Activated CD4-positive, alpha-beta T cell treated with anti-CD3 and anti-CD28 coated beads, Interleukin-2, amount 50 U/mL, for 48 hours (primary cell): ENCODE measurements around the gene COG5.
"Not testable (repeated sequence)": the region's sequence is repeated elsewhere in the genome, so short reads cannot be mapped to it uniquely, and the experiment has no call there.

Source experiments
- DNase-seq, 2 experiments: peaks; one replicate each; pipeline ENCODE4 v3.0.0-alpha.2; 2020

The COG5 gene

GRCh38 chr7:107579885-107580715 lies 16.4 kb upstream of the COG5 start, which contains the start of gene BCAP29:
Gene BCAP29, plus strand, starts transcription at chr7:107580246. Its CDS starts 527 bp downstream, at chr7:107580773.
- DNase-seq, result peak; percentile 70 to 75

- no peak for DNase-seq
These were observed 15.8 kb upstream of the COG5 start for GRCh38 chr7:107579554-107579884.

- DNase-seq, result no peak
These were observed 9.8 kb upstream of the COG5 start for GRCh38 chr7:107573537-107573936.

GRCh38 chr7:107570298-107570697 lies 6.6 kb upstream of the COG5 start:
- no peak for DNase-seq

- no peak for DNase-seq
These were observed 1.0 kb upstream of the COG5 start for GRCh38 chr7:107564553-107565298.

- no peak for DNase-seq
These were observed 492 bp downstream of the COG5 start for GRCh38 chr7:107563081-107563774.

- no peak for DNase-seq
These were observed 2.7 kb downstream of the COG5 start for GRCh38 chr7:107560898-107561516.

- no peak for DNase-seq
These were observed 3.9 kb downstream of the COG5 start for GRCh38 chr7:107559864-107560263.

GRCh38 chr7:107555893-107556292 lies 7.8 kb downstream of the COG5 start:
- DNase-seq, result no peak

- DNase-seq, result no peak
These were observed 11.8 kb downstream of the COG5 start for GRCh38 chr7:107551936-107552335.

DNA sequence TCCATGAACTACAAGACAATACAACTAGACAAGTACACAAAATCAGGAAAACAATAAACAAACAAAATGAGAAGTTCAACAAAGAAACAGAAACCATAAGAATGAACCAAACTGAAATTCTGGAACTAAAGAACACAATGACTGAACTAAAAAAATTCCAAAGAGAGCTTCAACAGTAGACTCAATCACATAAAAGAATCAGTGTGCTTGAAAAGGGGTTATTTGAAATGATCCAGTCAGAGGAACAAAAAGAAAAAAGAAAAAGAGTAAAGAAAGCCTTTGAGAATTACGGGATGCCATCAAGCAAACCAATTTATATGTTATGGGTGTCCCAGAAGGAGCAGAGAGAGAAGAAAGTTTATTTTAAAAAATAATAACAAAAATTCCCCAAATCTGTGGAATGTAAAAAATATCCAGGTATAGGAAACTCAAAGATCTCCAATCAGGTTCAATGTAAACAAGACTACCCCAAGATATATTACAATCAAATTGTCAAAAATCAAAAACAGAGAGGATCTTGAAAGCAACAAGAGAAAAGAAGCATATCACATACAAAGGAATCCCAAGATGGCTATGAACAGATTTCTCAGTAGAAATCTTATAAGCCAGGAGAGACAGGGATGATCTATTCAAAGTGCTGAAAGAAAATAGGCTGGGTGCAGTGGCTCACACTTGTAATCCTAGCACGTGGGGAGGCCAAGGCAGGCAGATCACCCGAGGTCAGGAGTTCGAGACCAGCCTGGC lies 18.7 kb downstream of the COG5 start:
- no peak for DNase-seq

DNA sequence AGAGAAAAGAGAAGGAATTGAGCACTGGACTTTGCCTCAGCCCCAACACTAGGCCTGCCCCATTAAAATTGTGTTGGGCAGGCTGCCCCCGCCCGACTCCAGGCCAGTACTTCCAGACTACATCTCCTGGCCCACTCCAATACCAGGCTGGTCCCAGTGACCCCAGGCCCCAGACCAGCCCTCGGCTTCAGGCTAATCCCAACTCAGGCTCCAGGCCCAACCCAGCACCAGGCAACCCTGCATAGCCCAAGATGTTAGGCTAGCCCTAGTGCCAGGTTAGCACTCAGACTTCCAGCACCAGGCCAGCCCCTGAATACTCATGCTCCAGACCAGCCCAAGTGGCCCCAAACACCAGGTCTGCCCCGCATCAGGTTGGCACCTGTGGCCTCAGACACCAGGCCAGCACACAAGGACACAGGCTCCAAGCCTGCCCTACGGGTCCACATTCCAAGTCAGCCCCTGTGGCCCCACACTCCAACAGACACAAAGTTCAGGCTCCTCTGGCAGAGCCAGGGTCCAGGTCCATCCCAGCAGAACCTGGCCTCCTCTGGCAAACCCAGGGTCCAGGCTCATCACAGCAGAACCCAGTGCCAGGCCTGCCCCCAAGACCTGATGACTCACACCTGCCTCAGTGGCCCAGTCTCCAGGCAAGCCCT lies 20.3 kb downstream of the COG5 start:
- no peak for DNase-seq

DNA sequence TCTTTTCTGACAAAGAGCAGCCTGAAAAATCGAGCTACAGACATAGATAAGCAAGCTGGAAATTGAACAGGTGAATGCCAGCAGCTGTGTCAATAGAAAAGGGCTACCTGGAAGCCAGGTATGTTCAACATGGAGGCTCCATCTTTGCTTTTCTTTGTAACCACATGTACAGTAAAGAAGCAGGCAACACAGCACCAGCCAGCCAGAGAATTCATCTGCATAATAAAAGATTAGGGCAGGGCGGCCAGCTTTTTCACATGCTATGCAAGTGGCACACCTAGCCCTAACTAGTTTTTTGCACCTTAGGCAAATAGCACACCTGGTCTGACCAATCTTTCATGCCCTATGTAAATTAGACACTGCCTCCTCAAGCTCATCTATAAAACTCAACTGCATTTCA lies 25.7 kb downstream of the COG5 start:
- no peak for DNase-seq

- DNase-seq, result not testable (repeated sequence)
These were observed 26.5 kb downstream of the COG5 start for GRCh38 chr7:107537228-107537627.

DNA sequence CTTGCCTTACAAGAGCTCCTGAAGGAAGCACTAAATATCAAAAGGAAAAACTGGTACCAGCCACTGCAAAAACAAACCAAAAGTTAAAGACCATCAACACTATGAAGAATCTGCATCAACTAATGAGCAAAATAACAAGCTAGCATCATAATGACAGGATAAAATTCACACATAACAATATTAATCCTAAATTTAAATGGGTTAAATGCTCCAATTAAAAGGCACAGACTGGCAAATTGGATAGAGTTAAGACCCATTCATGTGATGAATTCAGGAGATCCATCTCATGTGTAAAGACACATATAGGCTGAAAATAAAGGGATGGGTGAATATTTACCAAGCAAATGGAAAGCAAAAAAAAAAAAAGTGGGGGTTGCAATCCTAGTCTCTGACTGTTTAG lies 29.6 kb downstream of the COG5 start:
- no peak for DNase-seq

DNA sequence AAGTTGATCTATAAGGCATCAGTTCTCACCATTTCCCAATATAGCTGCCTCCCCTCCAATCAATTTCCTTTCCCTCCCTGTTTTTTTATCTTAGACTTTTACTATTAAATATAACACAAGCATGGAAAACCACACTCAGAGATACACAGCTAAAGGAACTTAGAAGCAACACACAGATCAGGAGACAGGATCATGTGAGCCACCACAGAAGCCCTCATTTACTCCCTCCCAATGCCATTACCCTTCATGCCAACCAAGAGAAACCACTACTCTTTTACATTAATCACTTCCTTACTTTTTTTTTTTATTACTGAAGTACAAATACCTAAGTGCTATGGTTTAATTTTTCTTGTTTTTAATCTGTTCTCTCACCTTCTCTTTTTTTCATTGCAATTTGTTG lies 33.0 kb downstream of the COG5 start:
- no peak for DNase-seq

- DNase-seq, result no peak
These were observed 35.3 kb downstream of the COG5 start for GRCh38 chr7:107528461-107528860.

DNA sequence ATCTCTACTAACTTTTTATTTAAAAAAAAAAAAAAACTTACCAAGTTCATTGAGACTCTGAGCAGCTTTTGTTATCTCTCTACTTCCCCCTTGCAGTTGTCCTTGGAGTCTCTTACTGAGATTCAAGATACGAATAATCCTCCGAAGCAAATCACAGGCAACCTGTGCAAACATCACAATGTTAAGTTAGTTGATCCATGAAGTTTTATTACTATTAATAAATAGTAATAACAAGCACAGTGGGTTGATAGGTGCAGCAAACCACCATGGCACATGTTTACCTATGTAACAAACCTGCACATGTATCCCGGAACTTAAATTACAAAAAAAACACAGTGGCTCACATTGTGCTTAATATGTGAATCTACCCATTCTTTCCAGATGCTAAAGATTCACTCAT lies 36.5 kb downstream of the COG5 start:
- no peak for DNase-seq

GRCh38 chr7:107526672-107527071 lies 37.0 kb downstream of the COG5 start:
- DNase-seq, result no peak

DNA sequence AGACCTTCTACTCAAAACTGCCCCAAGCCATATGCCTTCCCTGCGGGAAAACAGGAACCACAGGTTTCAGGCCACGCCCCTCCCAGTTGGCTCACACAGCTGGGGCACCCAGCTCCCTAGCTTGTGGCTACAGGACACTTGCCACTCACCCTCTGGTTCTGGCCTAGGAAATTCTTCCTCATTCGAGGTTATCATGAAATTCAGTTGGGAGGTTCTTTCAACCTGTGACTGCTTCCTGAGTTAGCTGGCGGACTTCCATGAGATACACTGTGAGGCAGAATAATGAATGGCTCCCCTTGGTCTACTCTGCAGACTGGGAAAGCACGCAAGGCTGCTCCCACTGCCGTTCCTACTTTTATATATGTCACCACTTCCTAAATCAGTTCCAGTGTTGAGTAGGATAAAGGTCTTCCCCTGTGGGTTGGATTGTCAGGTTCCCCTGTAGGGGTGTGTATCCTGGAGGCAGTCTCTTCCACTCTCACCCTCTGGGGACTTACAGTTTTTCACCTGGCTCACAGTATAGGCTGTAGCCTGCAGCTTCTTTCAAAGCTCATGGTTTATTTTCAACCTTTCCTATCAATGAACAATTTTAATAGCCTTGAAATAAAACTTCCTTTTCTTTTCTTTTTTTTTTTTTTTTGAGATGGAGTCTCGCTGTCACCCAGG lies 56.9 kb downstream of the COG5 start:
- no peak for DNase-seq

DNA sequence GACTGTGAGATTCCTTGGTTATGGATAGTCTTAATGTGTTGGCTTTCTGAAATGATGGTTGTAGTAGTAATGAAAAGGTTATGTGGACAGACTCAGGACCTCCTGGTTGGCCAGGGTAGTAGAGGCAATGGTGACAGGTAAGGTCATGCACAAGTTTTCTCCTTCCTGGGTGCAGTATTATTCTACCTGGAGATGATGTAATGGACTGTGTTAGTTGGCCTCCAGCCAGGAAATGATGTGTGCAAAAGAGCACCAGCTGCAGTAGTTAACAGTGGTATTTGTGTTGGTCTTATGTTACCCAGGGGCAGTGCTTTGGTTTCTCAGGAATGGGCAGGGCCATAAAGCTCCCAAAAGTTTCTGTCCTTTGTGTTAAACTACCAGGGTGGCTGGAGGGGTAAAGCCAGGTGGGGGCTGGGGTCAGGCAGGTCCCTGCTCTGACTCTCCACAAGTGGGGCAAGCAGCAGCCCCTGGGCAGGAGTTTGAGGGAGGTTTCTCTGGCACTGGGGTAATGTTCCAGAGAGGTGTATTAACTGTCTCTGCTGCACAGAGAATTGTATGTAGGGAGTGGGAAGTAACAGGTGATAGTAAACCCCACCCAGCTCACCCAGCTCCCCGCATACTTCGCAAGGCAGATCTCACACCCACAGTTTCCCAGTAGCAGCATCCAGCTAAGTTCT lies 57.6 kb downstream of the COG5 start:
- DNase-seq, result no peak
